ENCODE results near the gene CMTM2.

DNA sequence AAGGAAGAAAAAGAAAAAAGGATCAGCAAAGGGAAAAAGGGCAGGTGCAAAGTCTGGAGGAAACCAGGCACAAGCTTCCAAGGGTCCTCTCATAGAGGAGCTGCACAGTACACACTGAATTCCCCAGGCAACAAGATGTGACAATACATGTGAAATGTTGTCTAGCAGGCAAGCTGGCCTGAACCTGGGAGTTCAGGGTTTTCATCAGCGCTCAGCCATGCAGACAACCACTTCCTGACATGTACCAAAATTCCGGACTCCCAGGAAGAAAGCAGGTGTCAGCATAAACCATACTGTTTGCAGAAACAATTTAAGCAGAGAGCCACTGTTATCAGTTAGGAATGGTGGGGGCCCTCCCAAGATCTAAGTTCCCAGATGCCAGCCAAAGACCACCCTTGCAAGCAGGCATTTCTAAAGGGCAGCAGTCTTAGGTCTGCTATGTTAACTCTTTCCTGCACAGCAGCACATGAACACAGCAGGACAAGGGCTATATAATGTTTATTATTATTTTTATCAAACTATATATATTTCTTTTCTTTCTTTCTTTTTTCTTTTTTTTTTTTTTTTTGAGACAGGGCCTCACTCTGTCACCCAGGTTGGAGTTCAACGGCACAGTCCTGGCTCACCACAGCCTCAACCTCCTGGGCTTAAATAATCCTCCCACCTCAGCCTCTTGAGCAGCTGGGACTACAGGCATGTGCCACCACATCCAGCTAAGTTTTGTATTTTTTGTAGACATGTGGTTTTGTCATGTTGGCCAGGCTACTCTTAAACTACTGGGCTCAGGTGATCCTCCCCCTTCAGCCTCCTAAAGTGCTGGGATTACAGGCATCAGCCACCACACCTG lies 39.4 kb upstream of the CMTM2 start:
- TF ChIP-seq, protein P1, sequence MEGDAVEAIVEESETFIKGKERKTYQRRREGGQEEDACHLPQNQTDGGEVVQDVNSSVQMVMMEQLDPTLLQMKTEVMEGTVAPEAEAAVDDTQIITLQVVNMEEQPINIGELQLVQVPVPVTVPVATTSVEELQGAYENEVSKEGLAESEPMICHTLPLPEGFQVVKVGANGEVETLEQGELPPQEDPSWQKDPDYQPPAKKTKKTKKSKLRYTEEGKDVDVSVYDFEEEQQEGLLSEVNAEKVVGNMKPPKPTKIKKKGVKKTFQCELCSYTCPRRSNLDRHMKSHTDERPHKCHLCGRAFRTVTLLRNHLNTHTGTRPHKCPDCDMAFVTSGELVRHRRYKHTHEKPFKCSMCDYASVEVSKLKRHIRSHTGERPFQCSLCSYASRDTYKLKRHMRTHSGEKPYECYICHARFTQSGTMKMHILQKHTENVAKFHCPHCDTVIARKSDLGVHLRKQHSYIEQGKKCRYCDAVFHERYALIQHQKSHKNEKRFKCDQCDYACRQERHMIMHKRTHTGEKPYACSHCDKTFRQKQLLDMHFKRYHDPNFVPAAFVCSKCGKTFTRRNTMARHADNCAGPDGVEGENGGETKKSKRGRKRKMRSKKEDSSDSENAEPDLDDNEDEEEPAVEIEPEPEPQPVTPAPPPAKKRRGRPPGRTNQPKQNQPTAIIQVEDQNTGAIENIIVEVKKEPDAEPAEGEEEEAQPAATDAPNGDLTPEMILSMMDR (IDR thresholded peaks at IDR 0.05): no peak
- no peak for TF ChIP-seq SIN3A (IDR thresholded peaks at IDR 0.05; ENCODE audit: borderline replicate concordance, insufficient read depth, low read depth, low read length)
- TF ChIP-seq TCF7L2 (IDR thresholded peaks at IDR 0.05; ENCODE audit: low read depth, low read length): no peak
- TF ChIP-seq POLR2AphosphoS5 (IDR thresholded peaks at IDR 0.05; ENCODE audit: low read depth, low read length): no peak
- TF ChIP-seq, protein P2, sequence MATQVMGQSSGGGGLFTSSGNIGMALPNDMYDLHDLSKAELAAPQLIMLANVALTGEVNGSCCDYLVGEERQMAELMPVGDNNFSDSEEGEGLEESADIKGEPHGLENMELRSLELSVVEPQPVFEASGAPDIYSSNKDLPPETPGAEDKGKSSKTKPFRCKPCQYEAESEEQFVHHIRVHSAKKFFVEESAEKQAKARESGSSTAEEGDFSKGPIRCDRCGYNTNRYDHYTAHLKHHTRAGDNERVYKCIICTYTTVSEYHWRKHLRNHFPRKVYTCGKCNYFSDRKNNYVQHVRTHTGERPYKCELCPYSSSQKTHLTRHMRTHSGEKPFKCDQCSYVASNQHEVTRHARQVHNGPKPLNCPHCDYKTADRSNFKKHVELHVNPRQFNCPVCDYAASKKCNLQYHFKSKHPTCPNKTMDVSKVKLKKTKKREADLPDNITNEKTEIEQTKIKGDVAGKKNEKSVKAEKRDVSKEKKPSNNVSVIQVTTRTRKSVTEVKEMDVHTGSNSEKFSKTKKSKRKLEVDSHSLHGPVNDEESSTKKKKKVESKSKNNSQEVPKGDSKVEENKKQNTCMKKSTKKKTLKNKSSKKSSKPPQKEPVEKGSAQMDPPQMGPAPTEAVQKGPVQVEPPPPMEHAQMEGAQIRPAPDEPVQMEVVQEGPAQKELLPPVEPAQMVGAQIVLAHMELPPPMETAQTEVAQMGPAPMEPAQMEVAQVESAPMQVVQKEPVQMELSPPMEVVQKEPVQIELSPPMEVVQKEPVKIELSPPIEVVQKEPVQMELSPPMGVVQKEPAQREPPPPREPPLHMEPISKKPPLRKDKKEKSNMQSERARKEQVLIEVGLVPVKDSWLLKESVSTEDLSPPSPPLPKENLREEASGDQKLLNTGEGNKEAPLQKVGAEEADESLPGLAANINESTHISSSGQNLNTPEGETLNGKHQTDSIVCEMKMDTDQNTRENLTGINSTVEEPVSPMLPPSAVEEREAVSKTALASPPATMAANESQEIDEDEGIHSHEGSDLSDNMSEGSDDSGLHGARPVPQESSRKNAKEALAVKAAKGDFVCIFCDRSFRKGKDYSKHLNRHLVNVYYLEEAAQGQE (IDR thresholded peaks at IDR 0.05; ENCODE audit: insufficient read depth in 1 of 2, low read depth in 2 of 2, low read length in 1 of 2): no peak

Data from Panc1 (cell line).